Measurements from ENCODE around the gene NPC2. TPM values are rescaled to one million over a fixed set of nuclear protein-coding genes. Genes with fewer than 3 reads are reported as not detected.
A peak's percentile ranks its signal among the peaks of the same experiment; 100 is the strongest.

NPC2 gene
- total and polyA plus RNA-seq, 10 donors, result 191 to 956 (median 298) TPM

- H3K4me1 ChIP-seq, result peaks cover 0 to 7% (median 2%) of the 10 kb centered on the region in 6 donors
- no peaks in the 10 kb centered on the region for H3K36me3 ChIP-seq
- no peak overlapping the region for H3K4me3 ChIP-seq
- H3K9me3 ChIP-seq, result no peaks in the 10 kb centered on the region
- intact Hi-C loops (cut with DNase I; ENCODE audit: low total_unique reads), result no loop called here
- H3K27me3 ChIP-seq (replicated peaks in 1 of 7), result peaks cover 0 to 2% (median 0%) of the 10 kb centered on the region in 7 donors
- 75 to 93% (median 83%) methylated on average over 14 of the region's 14 CpGs for WGBS, 5 donors
- H3K27ac ChIP-seq, result no peak overlapping the region
- TF ChIP-seq CTCF (IDR thresholded peaks at IDR 0.05 in 8 of 11, conservative IDR thresholded peaks at IDR 0.05 in 3 of 11), result no peak
- no peak for TF ChIP-seq POLR2A (IDR thresholded peaks at IDR 0.05)
- TF ChIP-seq POLR2AphosphoS5 (IDR thresholded peaks at IDR 0.05), result no peak
- no peak for DNase-seq
Measured at GRCh38 chr14:74524076-74524811, 31.1 kb upstream of the NPC2 start.

GRCh38 chr14:74522740-74523139 lies 29.6 kb upstream of the NPC2 start:
- 87 to 95% (median 91%) methylated on average over 7 of the region's 7 CpGs for WGBS, 5 donors
- Histone ChIP-seq H3K9me3 (no peaks in the 10 kb centered on the region), H3K27ac (no peak overlapping the region), H3K4me1 (peaks cover 0 to 7% (median 2%) of the 10 kb centered on the region in 6 donors), H3K36me3 (no peaks in the 10 kb centered on the region), H3K4me3 (no peak overlapping the region), H3K27me3 (replicated peaks in 1 of 7) (peaks cover 0 to 2% (median 0%) of the 10 kb centered on the region in 7 donors)
- no peak for TF ChIP-seq POLR2AphosphoS5 (IDR thresholded peaks at IDR 0.05)
- TF ChIP-seq CTCF (IDR thresholded peaks at IDR 0.05 in 8 of 11, conservative IDR thresholded peaks at IDR 0.05 in 3 of 11), result no peak
- TF ChIP-seq POLR2A (IDR thresholded peaks at IDR 0.05), result no peak
- peak; percentile 60 for DNase-seq
- intact Hi-C loops (cut with DNase I; ENCODE audit: low total_unique reads), result no loop called here

GRCh38 chr14:74521756-74522155 lies 28.7 kb upstream of the NPC2 start:
- H3K36me3 ChIP-seq, result no peaks in the 10 kb centered on the region
- H3K9me3 ChIP-seq, result no peaks in the 10 kb centered on the region
- TF ChIP-seq CTCF (IDR thresholded peaks at IDR 0.05 in 8 of 11, conservative IDR thresholded peaks at IDR 0.05 in 3 of 11) (no peak), POLR2A (IDR thresholded peaks at IDR 0.05) (no peak), POLR2AphosphoS5 (IDR thresholded peaks at IDR 0.05) (no peak)
- 86 to 93% (median 88%) methylated on average over 8 to 10 of the region's 10 CpGs for WGBS, 5 donors
- no peak overlapping the region for H3K27ac ChIP-seq
- DNase-seq, result peak; percentile 68
- intact Hi-C loops (cut with DNase I; ENCODE audit: low total_unique reads), result no loop called here
- H3K4me1 ChIP-seq, result peaks cover 0 to 12% (median 2%) of the 10 kb centered on the region in 6 donors
- peaks cover 0 to 2% (median 0%) of the 10 kb centered on the region in 7 donors for H3K27me3 ChIP-seq (replicated peaks in 1 of 7)
- H3K4me3 ChIP-seq, result no peak overlapping the region

GRCh38 chr14:74519316-74520074 lies 26.4 kb upstream of the NPC2 start:
- peaks cover 0 to 20% (median 11%) of the 10 kb centered on the region in 6 donors for H3K4me1 ChIP-seq
- peak; percentile 47 for DNase-seq

More at GRCh38 chr14:74519316-74520074, 26.4 kb upstream of the NPC2 start:
- Histone ChIP-seq H3K27ac (no peak overlapping the region), H3K36me3 (no peaks in the 10 kb centered on the region), H3K4me3 (no peak overlapping the region), H3K27me3 (replicated peaks in 1 of 7) (peaks cover 0 to 3% (median 0%) of the 10 kb centered on the region in 7 donors), H3K9me3 (no peaks in the 10 kb centered on the region)
- 70 to 97% (median 87%) methylated on average over 6 of the region's 6 CpGs for WGBS, 5 donors
- TF ChIP-seq POLR2A (IDR thresholded peaks at IDR 0.05) (no peak), CTCF (IDR thresholded peaks at IDR 0.05 in 8 of 11, conservative IDR thresholded peaks at IDR 0.05 in 3 of 11) (no peak), POLR2AphosphoS5 (IDR thresholded peaks at IDR 0.05) (no peak)
- intact Hi-C loops (cut with DNase I; ENCODE audit: low total_unique reads), result no loop called here
